Activated T-cell treated with anti-CD3 and anti-CD28 coated beads, Interleukin-2, amount 50 U/mL, for 48 hours (primary cell): ENCODE results near the gene ZNF317.
A peak's percentile ranks its signal among the peaks of the same experiment; 100 is the strongest.

Experiments
- DNase-seq, 2 experiments: peaks; one replicate each; pipeline ENCODE4 v3.0.0-alpha.2; 2020

ZNF317 gene

GRCh38 chr19:9140159-9140874, at the start of gene ZNF317:
TSS of gene ZNF317 (plus strand) at chr19:9140397. CDS start at chr19:9156017, 15,620 bp downstream.
- DNase-seq = peak; percentile 90 to 91

GRCh38 chr19:9107375-9107774, 32.8 kb upstream of the ZNF317 start, which contains the start of gene OR7G2:
TSS of gene OR7G2 (minus strand) at chr19:9107475. CDS start at chr19:9103243, 4,232 bp downstream.
- no peak for DNase-seq

- DNase-seq = no peak
These were observed 30.2 kb upstream of the ZNF317 start for GRCh38 chr19:9109959-9110358.

- no peak for DNase-seq
These were observed 24.8 kb upstream of the ZNF317 start, which contains the start of gene OR7G1 for GRCh38 chr19:9115307-9115813. TSS of gene OR7G1 (minus strand) at chr19:9115763. CDS start at chr19:9115763, 0 bp downstream.

GRCh38 chr19:9116547-9116946, 23.6 kb upstream of the ZNF317 start:
- no peak for DNase-seq

GRCh38 chr19:9126900-9127405, 13.2 kb upstream of the ZNF317 start, which contains the start of gene OR7G3:
TSS of gene OR7G3 (minus strand) at chr19:9126950. CDS start at chr19:9126950, 0 bp downstream.
- DNase-seq = no peak

GRCh38 chr19:9128171-9128570, 12.0 kb upstream of the ZNF317 start:
- DNase-seq = no peak

GRCh38 chr19:9130965-9131364, 9.2 kb upstream of the ZNF317 start:
- no peak for DNase-seq

- DNase-seq = no peak
These were observed 7.8 kb upstream of the ZNF317 start for GRCh38 chr19:9132422-9132821.

- no peak for DNase-seq
These were observed 513 bp upstream of the ZNF317 start for GRCh38 chr19:9139609-9140158.

- no peak for DNase-seq
These were observed 4.7 kb downstream of the ZNF317 start for GRCh38 chr19:9144920-9145319.

GRCh38 chr19:9146882-9147281, 6.7 kb downstream of the ZNF317 start:
- no peak for DNase-seq

- no peak for DNase-seq
These were observed 8.5 kb downstream of the ZNF317 start for GRCh38 chr19:9148697-9149096.

- no peak for DNase-seq
These were observed 9.8 kb downstream of the ZNF317 start for GRCh38 chr19:9149997-9150396.

GRCh38 chr19:9150650-9151049, 10.5 kb downstream of the ZNF317 start:
- no peak for DNase-seq

GRCh38 chr19:9151367-9151766, 11.2 kb downstream of the ZNF317 start:
- DNase-seq = no peak

- DNase-seq = no peak
These were observed 15.4 kb downstream of the ZNF317 start for GRCh38 chr19:9155591-9155990.

- DNase-seq = no peak
These were observed 16.1 kb downstream of the ZNF317 start for GRCh38 chr19:9156304-9156703.

- no peak for DNase-seq
These were observed 19.7 kb downstream of the ZNF317 start for GRCh38 chr19:9159891-9160290.

GRCh38 chr19:9161427-9161826, 21.2 kb downstream of the ZNF317 start:
- DNase-seq = no peak

GRCh38 chr19:9165261-9165660, 25.1 kb downstream of the ZNF317 start:
- DNase-seq = no peak

- DNase-seq = no peak
These were observed 26.6 kb downstream of the ZNF317 start for GRCh38 chr19:9166846-9167245.

- no peak for DNase-seq
These were observed 31.3 kb downstream of the ZNF317 start for GRCh38 chr19:9171393-9171991.

GRCh38 chr19:9175326-9175725, 35.1 kb downstream of the ZNF317 start:
- no peak for DNase-seq
